ENCODE measurements around the gene ACTN4.

Gene ACTN4

GRCh38 chr19:38734426-38735256 lies 87.2 kb downstream of the ACTN4 start:
- H3K4me3 ChIP-seq (ENCODE audit: control insufficient read depth, low read depth, low read length), result no peak overlapping the region
- no peak for DNase-seq (ENCODE audit: low read depth)
- no peak for TF ChIP-seq CTCF (IDR thresholded peaks at IDR 0.05; ENCODE audit: control insufficient read depth, insufficient read depth, low read depth, low read length, missing control alignments)

GRCh38 chr19:38735257-38735686 lies 87.8 kb downstream of the ACTN4 start:
- H3K4me3 ChIP-seq (ENCODE audit: control insufficient read depth, low read depth, low read length), result no peak overlapping the region
- TF ChIP-seq CTCF (IDR thresholded peaks at IDR 0.05; ENCODE audit: control insufficient read depth, insufficient read depth, low read depth, low read length, missing control alignments), result no peak
- DNase-seq (ENCODE audit: low read depth), result no peak

GRCh38 chr19:38736036-38736412 lies 88.6 kb downstream of the ACTN4 start:
- DNase-seq (ENCODE audit: low read depth), result no peak
- peak overlapping the region; percentile 22 for H3K4me3 ChIP-seq (ENCODE audit: control insufficient read depth, low read depth, low read length)
- TF ChIP-seq CTCF (IDR thresholded peaks at IDR 0.05; ENCODE audit: control insufficient read depth, insufficient read depth, low read depth, low read length, missing control alignments), result no peak

- H3K4me3 ChIP-seq (ENCODE audit: control insufficient read depth, low read depth, low read length), result no peak overlapping the region
- TF ChIP-seq CTCF (IDR thresholded peaks at IDR 0.05; ENCODE audit: control insufficient read depth, insufficient read depth, low read depth, low read length, missing control alignments), result no peak
- no peak for DNase-seq (ENCODE audit: low read depth)
Measured at GRCh38 chr19:38736413-38737280, 89.2 kb downstream of the ACTN4 start.

- TF ChIP-seq CTCF (IDR thresholded peaks at IDR 0.05; ENCODE audit: control insufficient read depth, insufficient read depth, low read depth, low read length, missing control alignments), result no peak
- H3K4me3 ChIP-seq (ENCODE audit: control insufficient read depth, low read depth, low read length), result no peak overlapping the region
- no peak for DNase-seq (ENCODE audit: low read depth)
Measured at GRCh38 chr19:38737281-38737865, 89.9 kb downstream of the ACTN4 start.

GRCh38 chr19:38737921-38738737 lies 90.7 kb downstream of the ACTN4 start:
- no peak for DNase-seq (ENCODE audit: low read depth)
- no peak for TF ChIP-seq CTCF (IDR thresholded peaks at IDR 0.05; ENCODE audit: control insufficient read depth, insufficient read depth, low read depth, low read length, missing control alignments)
- no peak overlapping the region for H3K4me3 ChIP-seq (ENCODE audit: control insufficient read depth, low read depth, low read length)
